ENCODE results near the gene TUBGCP2.

The TUBGCP2 gene

DNA sequence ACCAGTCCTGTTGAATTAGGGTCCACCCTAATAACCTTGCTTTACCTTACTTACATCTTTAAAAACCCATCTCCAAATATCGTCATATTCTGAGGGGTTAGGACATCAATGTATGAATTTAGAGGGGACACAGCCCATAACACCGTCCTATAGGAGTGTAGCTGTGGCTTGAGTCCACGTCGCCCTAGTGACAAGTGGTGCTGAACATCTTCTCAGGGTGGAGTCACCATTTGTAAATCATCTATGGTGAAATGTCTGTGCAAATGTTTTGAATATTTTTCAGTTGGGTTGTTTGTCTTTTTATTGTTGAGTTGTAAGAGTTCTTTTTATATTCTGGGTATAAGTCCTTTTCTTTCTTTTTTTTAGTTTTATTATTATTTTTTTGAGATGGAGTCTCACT is 33.3 kb upstream of the TUBGCP2 start:
- DNase-seq (ENCODE audit: low read depth, low spot score) = no peak

DNA sequence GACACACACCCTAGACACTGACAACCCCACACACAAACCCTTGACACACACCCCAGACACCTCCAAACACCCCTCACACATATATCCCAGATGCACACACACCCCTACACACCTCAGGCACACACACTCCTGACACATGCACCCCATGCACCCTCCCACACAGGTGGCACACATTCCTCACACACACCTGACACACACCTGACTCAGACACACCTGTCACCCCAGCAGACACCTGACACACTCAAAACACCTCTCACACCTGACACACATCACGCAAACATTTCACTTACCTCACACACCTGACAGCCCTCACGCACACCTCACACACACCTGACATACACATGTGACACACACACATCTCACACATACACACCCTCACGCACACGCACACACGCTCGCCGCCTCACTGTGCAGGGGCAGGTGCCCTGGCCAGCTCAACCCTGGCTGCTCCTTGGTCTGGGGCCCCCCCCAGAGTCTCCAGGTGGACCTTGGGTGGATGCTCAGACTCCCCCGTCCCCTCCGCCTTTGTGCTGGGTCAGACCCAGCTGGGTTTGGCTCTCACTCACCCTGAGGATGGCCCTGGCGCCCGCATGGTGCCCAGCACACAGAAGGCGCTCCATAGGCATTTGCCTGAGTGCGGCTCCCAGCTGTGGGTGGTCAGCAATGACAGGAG is 31.2 kb upstream of the TUBGCP2 start:
- DNase-seq (ENCODE audit: low read depth, low spot score) = no peak

DNA sequence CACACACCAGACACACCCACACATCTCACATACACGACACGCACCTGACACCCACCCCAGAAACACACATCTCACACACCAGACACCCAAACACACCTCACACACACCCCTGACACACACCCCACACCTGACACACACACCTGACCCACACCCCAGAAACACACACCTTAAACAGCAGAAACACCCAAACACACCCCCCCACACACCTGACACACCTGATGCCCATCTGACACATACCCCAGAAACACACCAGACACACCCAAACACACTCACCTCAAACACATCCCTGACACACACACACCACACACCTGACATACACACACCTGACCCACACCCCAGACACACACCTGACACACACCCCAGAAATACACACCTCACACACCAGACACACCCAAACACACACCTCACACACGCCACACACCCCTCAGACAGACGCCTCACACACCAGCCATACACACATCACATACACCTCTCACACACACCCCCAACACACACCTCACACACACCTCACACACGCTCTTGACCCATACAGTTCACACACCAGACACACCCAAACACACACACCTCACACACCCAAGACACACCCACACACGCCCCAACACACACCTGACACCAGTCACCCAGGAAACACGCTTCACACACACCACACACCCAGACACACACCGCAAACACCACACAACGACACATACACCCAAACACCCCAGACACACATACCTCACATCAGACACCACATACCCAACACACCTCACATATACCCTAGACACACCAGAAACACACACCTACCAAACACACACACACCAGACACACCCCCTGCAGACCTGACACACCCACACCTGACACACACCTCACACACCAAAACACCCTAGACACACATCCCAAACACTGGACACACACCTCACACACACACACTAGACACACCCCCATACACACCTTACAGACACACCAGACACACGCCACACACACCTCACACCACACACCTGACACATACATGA is 29.7 kb upstream of the TUBGCP2 start:
- no peak for DNase-seq (ENCODE audit: low read depth, low spot score)

DNA sequence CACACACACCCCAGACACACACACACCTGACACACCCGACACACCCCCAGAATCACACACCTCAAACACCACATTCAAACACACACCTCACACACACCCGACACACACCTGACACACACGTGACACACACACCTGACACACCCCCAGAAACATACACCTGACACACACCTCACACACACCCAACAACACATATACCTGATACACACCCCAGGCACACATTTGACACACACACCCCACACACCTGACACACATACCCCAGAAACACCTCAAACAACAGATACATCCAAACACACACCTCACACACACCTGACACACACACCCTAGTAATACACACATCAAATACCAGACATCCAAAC is 28.7 kb upstream of the TUBGCP2 start:
- no peak for DNase-seq (ENCODE audit: low read depth, low spot score)

DNA sequence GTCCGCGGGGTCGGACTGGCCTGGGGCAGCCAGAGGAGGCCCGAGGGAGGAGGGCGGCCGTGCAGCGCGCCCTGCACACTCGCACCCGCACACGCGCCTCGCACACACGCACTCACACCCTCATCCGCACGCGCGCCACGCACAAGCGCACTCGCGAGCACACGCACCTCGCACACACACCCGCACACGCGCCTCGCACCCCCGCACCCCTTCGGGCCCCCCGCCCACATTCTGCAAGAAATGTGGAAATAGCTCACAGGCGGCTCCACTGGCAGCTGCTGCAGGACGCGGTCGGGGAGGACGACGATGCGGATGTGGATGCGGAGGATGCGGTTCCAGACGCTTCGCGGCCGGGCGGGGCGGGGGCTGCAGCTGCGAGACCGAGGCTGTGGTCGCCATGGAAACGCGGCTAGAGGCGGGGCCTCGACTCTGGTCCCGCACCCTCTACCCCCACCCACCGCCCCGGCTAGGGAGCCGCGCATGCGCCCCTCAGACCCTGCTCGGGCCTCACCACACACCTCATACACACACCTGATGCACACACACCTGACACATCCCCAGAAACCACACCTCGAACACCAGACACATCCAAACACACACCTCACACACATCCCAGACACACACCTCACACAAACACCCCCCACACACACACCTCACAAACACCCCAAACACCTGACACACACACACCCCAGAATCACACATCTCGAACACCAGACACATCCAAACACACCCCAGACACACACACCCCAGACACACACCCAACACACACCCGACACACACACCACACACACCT is 28.1 kb upstream of the TUBGCP2 start, which contains the start of gene CALY:
CALY (minus strand) TSS at position 320 of the 793 bp plus-strand sequence. CDS start 7,907 bp downstream, outside the sequence.
- DNase-seq (ENCODE audit: low read depth, low spot score) = no peak

DNA sequence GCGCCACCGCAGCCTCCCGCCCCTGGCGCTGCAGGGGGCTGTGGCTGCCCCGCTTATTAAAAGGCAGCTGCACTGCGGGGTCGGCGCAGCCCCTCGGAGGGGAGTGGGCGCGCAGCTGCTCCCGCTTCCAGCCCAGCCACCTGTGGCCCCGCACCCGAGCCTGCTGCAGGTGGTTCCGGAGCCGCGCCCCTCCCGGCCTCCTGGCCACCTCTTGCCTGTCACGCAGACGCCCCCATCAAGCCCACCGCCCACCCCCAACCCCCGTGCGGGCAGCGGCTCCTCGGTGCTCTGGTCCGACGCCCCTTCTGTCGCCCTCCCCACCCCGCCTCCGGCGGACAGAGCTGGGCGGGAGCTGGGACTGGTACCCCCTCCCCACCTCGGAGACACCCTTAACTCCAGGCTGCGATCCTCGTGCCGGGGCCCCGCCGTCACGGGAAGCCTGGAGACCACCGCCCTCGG is 27.5 kb upstream of the TUBGCP2 start:
- no peak for DNase-seq (ENCODE audit: low read depth, low spot score)

DNA sequence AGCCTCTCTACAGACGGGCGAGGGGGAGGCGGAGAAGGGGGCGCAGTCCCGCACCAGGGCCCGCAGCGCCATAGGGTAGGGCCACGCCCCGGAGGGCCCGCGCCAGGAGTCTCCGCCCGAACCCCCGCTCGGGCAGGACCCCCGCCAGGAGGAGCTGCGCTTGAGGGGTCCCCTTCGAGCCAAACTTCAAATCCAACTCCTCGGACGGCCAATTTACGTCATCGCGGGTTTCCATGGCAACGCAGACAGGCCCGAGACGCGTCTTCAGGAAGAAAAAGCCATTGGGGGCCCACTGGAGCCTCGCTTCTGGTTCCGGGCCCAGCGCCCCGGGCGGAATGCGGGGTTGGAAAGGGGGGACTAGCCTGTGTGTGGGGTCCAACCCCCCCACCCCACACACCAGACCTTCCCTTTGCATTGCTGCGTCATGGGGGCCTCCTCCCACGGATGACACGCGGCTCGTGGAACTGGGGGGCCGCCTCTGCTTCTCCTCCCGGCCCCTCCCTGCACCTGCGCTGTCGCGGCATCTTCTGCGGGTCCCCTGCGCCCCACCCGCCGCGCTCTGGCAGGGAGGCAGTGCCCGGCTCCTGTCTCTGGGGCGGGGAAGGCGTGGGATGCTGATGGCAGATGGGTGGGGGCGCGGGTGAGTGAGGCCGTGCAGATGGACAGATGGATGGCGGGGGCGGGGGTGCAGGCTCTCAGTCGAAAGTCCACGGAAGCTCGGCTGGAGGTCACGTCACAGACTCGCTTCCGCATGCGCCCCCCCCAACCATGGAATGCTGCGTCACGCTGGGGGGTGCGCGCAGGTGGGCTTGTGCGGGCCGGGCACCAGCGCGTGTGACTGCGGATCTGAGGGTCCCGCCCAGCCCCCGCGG is 26.8 kb upstream of the TUBGCP2 start:
- DNase-seq (ENCODE audit: low read depth, low spot score) = no peak

DNA sequence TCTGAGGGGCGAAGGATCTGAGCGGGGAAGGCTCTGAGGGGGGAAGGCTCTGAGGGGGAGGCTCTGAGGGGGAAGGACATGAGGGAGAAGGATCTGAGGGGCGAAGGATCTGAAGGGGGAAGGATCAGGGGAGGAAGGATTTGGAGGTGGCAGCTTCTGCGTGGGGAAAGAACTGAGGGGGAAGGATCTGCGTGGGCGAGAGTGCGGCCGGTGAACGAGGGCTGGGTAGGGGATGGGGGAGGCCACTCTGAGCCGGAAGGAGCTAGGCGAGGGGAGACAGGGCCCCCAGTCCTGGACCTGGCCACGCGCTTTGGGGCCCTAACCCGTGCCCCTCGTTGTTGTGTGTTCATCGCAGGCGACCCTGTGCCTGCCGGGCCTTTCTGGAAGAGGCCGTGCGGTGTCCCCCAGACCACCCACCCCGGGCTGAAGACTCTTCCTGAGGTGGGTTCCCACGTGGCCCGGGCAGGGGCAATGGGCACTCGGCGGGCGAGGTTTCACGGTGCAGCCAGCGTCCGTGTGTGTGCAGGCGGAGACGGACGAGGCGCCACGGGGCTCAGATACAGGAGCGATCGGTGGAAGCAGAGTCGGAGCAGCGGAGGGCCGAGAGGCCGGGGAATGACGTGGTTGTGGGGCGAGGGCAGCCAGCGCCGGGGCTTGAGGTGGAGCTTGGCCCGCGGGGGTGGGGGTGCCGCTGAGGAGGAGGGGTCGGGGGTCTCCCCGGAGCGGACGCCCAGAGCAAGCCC is 26.0 kb upstream of the TUBGCP2 start:
- no peak for DNase-seq (ENCODE audit: low read depth, low spot score)

DNA sequence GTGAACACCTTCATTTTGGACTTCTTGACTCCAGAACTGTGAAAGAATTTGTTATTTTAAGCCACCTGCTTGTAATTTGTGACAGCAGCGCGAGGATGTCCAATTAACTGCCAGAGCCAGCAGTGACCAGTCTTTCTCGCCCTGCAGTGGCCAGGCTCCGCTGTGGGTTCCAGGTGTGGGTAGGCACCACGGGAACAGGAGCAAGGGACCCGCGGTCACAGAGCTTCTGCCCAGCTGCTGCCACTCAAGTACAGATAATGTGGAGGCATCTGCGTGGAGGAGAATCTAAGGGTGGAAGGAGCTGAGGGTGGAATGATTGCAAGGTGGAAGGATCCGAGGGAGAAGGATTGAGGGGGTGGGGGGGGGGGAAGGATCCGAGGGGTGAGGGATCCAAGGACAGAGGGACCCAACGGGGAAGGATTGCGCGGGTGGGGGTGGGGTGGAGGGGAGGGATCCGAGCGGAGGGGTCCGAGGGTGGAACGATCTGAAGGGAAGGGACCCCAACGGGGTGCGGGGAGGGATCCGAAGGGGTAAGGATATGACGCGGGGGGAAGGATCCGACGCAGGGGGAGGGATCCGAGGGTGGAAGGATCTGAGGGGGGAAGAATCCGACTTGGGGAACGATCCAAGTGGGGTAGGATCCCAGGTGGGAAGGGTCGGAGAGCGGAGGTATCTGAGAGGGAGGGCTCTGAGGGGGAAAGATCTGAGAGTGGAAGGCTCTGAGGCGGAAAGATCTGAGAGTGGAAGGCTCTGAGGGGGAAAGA is 24.4 kb upstream of the TUBGCP2 start:
- no peak for DNase-seq (ENCODE audit: low read depth, low spot score)

DNA sequence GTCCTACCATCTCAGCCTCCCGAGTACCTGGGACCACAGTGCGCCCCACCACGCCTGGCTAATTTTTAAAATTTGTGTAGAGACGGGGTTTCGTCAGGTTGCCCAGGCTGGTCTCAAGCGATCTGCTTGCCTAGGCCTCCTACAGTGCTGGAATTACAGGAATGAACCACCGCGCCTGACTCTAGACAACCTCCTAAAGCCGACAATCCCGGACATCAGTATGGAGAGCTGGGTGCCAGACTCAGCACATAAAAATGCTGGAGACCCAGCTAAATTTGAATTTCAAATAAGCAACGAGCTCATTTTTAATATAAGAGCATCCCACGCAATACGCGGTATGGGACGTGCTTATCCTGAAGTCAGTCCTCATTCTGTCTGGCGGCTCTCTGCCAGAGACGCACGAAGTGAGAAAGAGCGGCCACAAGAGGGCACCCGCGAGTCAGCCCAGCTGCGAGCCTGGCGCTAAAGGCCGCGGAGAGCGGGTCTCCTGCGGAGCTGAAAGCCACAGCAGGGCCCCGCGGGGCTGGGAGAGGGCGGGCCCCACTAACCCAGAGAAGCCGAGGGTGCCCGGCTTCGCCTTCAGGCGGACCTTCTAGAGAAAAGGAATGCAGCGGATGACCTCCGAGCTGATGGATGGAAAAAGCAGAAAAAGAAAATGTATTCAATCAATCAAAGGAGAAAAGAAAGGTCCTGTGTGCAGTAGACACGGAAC is 21.0 kb upstream of the TUBGCP2 start:
- peak; percentile 59 for DNase-seq (ENCODE audit: low read depth, low spot score)

DNA sequence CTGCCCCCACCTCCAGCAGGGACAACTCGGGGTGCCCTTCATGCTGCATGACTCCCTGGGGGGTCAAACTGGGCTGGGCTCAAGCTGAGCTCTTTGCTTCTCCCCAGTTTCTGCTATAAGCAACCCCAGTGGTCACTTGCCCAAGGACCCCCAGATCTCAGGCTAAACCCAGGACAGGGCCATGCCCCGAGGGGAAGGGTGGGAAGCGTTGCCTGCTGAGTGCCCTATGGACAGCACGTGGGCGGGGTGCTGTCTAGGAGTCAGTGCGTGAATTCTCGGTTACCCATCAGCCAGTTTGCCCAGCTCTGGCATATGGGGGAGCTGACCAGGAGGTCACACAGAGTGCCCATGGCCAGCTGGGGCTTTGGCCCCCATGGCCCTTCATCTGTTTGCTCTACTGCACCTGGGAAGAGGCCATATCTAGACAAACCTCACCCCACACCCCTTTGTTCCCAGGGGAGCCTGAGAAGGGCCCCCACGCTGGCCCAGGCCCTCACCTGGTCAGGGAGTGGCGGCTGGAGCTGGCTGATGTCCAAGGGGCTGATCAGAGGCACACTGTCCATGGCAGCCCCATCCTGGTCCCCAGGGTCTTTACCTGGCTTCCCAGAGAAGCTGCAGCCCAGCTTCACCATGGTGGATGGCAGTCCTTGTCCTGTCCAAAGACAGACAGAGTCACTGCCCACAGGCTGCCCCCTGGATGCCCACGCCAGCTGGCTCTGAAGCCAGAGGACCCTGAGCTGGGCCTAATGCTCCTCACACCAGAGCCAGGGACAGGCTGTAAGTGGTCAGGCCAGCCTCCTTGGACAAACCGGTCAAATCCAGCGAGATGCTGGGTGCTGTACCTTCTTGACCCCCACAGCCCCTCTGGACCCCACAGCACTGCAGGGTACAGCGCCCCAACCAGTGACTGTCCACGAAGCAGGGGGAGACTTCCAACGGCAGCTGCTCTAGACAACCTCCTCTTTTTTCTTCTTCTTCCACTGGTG is 20.0 kb upstream of the TUBGCP2 start:
- DNase-seq (ENCODE audit: low read depth, low spot score) = no peak

DNA sequence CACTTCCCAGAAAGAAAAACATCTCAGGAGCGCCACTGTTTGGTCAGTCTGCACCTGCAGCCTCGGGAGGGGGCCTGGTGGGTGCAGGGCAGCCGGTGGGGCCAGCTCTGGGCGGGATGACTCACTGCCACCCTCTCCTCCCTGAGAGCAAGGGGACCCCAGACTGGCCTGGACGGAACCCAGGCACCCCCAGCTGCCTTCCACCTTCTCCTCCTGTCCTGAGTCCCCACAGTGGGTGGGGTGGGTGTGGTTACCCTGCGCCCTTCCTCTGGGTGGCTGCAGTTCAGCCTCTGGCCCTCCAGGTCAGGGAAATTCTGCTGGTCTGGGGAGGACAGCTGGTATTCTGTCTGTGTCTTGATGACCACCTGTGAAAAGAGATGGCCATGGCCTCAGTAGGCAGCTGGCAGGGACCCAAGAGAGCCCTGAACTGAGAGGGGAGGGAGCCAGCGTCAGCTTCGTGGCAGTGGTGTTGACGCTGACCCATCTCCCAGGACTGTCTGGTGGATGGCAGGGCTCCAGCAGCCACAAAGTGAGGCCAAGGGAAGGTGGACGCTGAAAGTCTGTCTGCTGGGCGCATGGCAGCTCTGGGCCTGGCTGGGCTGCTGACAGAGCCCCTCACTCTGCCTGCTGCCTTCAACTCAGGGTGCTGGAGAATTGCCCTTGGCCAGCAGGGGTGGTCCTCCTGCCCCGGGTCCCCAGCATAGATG is 19.1 kb upstream of the TUBGCP2 start:
- DNase-seq (ENCODE audit: low read depth, low spot score) = no peak

DNA sequence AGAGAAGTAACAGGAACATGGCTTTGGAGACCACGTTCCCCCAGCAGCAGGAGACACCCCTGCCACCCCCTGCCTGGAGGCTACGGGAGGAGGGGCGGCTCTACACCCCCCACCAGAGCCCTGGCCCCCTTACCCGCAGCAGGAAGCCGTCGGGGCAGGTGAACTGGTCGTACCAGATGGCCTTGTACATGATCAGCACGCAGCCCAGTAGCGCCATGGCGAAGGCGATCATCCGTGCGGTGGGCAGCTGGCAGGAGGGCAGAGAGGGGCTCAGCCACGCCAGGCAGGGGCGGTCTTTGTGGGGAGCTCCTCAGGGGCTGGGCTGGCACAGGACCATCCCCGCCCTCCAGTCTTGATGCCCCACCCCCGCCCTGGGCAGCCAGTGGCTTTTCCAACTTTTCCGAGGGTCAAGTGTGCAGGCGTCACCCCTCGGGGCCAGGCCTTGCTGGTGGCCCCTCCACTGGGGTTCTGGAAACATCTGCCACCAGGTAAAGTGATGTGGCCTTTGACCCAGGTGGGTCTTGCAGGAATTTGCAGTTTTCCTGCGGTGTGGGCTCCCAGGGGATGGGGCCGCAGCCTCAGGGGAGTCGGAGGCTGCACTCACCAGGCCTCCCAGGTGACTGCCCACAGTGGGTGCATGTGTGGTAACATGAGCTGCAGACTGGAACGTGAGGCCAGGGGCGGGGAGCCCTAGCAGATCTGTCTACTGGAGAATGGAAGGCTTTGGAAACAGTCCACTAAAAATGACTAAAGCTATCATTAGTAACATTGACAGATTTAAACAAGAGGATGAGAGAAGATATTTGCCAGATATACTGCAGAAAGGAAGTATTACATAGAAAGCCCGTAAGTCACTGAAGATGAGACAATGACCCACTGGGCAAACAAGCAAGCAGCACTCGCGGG is 18.3 kb upstream of the TUBGCP2 start:
- no peak for DNase-seq (ENCODE audit: low read depth, low spot score)

DNA sequence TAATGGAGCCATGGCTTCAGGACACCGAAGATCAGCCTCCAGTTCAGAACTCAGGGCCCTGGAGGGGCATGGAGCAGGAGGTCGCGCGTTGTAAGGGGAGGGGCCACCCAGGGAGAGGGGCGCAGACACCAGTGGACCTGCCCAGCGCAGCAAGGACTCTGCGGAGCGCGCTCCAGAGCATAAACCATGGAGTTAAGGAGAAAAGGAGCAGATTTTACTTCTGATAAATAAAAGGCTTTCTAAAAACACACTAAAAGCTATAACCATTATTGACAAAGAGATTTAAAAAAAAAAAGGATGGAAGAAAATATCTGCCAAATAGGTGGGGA is 17.5 kb upstream of the TUBGCP2 start:
- DNase-seq (ENCODE audit: low read depth, low spot score) = no peak

DNA sequence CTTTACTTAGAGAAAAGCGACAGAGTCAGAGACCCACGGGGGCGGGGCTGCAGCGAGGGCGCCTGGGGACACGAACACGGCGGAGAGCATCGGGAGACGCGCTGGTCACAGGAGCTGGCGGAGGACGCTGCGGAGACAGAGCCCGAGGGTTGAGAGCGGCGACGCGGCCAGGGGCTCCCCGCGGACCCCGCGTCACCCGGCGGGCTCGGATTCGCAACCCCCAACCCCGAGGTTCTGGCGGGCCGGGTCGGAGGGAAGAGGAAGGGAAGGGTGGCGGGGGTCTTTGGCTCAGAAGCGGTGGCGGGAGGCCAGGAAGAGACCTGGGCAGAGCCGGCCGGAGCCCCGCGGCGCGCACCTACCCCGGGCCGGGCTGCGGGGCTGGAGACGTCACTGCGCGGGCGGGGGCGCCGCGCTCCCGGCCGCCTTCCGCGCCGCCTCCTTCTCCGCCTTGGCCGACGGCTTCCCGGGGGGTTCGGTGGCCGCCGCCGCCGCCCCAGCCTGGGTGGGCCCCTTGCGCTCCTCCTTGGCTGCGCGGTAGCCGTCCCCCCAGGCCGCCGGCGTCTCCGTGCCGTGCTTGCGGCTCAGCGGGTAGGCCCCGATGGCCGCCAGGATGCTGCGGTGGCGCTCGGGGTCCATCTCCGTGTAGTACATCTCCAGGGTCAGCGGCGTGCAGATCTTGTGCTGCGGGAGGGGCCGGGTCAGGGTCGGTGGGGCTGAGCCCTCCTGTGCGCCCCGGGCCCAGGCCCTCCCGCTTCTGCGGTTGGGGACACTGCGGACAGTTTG is 17.0 kb upstream of the TUBGCP2 start:
- DNase-seq (ENCODE audit: low read depth, low spot score) = no peak
